ENCODE data around the gene DOCK6. TPM values are rescaled to one million over a fixed set of nuclear protein-coding genes. Genes with fewer than 3 reads are reported as not detected.

Gene DOCK6
- total RNA-seq: 17.0 and 18.4 TPM in 2 replicates

DNA sequence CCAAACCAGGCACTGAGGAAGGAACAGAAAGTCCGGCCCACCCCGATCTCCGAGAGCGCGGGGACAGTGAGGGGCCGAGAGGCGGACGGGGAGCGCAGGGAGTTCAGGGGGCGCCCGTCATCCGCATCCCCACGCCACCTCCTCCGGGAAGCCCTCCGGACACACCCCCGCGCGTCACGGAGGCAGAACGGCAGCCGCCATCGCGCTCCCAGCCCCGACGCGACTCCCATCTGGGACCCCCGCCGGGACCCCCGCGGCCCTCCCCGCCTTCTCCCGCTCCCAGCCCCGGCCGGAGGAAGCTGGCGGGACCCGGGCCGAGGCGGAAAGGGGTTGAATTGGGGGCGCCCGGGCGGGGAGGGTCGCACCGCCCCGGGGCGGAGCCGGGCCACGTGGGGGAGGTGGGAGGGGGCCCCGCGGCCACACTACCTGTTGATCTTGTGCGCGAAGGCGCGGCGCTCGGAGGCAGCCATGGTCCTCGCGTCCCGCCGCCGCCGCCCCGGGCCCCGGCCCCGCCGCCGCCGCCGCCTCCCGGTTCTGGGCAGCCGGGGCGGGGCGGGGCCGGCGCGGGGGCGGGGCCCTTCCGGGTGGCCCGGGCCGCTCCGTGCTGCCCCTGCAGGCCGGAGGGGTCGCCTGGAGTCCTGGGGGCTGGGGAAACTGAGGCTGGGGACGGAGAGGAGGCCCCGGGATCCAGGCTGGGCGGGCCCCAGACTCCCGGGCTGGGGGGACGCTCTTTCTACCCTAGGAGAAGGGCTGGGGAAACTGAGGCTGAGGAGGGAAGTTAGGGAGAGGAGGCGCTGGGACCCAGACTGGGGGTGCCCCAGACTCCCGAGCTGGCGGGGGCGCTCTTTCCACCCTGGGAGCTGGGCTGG is at the start of gene DOCK6:
Gene DOCK6, minus strand, starts transcription at position 554 of the 869 bp plus-strand sequence. Its CDS starts 84 bp downstream, at position 470.

DNA sequence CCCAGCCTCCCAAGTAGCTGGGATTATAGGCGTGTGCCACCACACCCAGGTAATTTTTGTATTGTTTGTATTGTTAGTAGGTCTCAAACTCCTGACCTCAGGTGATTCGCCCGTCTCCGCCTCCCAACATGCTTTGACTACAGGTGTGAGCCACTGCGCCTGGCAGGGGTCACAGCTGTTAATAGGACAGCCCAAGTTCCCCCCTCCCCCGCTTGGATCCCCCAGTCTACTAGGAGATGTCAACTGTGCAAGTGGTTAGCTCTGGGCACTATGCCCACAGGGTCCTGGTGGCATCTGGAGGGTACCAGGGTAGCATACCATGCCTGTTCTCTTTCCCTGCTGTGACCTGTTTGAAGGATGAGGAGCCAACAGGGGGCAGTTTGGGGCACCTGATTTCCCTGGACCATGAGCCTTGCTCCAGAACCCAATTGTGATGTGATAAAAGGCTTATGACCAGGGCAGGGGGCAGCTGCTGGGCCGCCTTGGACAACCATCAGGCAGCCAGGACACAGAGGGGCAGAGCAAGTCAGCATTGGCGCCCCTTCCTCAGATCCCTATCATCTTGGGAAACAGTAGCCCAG is 33.4 kb upstream of the DOCK6 start, which contains the start of gene TSPAN16:
Gene TSPAN16, plus strand, starts transcription at position 496 of the 581 bp plus-strand sequence. CDS start 138 bp downstream, outside the sequence.

DNA sequence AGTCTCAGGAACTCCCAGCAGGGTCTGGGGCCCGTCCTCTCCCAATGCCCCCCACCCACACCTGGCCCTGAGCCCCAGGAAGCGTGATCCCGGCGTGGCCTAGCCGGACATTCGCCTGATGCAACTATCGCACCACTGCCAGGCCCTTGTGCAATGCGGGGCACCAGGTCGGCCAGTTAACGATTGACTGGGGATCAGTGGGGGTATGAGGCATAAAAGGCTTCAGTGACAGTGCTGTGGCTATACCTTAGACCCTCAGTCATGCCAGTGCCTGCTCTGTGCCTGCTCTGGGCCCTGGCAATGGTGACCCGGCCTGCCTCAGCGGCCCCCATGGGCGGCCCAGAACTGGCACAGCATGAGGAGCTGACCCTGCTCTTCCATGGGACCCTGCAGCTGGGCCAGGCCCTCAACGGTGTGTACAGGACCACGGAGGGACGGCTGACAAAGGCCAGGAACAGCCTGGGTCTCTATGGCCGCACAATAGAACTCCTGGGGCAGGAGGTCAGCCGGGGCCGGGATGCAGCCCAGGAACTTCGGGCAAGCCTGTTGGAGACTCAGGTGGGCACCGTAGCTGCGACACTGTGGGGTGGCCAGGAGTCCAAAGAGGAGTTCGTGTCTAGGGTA is 22.8 kb downstream of the DOCK6 start, which contains the start of gene ANGPTL8:
Gene ANGPTL8, plus strand, starts transcription at position 243 of the 624 bp plus-strand sequence. Its CDS starts 19 bp downstream, at position 262.

GRCh38 chr19:11197291-11198174 is 64.8 kb downstream of the DOCK6 start, which contains the start of gene KANK2:
Gene KANK2 (minus strand): TSS chr19:11197545. CDS start chr19:11194511, 3,034 bp downstream.

GRCh38 chr19:11155373-11156120 is 106.8 kb downstream of the DOCK6 start, which contains the start of gene SPC24:
Gene SPC24 (minus strand): TSS chr19:11155782. CDS start chr19:11155776, 6 bp downstream.

Other genes starting within 250 kb of the DOCK6 start
- gene LDLR, start 173.1 kb downstream of the DOCK6 start, total RNA-seq: 295 and 333 TPM in 2 replicates
- 50.2 and 237 TPM in 2 replicates for gene SPC24, start 106.7 kb downstream of the DOCK6 start, total RNA-seq
- 403 and 554 TPM in 2 replicates for gene KANK2, start 65.0 kb downstream of the DOCK6 start, total RNA-seq
- gene ANGPTL8, start 22.9 kb downstream of the DOCK6 start, total RNA-seq: not detected in 2 replicates
- gene TSPAN16, start 33.6 kb upstream of the DOCK6 start, total RNA-seq: not detected in 2 replicates
- gene RAB3D, start 77.1 kb upstream of the DOCK6 start, total RNA-seq: 5.5 and 6.4 TPM in 2 replicates
- 64.9 and 71.7 TPM in 2 replicates for gene TMEM205, start 83.7 kb upstream of the DOCK6 start, total RNA-seq
- gene CCDC159, start 84.0 kb upstream of the DOCK6 start, total RNA-seq: 3.9 and 10.4 TPM in 2 replicates
- gene PLPPR2, start 92.9 kb upstream of the DOCK6 start, total RNA-seq: 7.9 and 11.4 TPM in 2 replicates
- gene SWSAP1, start 112.1 kb upstream of the DOCK6 start, total RNA-seq: 0.33 and 0.62 TPM in 2 replicates
- 6.7 and 8.1 TPM in 2 replicates for gene EPOR, start 121.8 kb upstream of the DOCK6 start, total RNA-seq
- 0.50 and 1.00 TPM in 2 replicates for gene RGL3, start 156.8 kb upstream of the DOCK6 start, total RNA-seq
- gene ODAD3, start 172.6 kb upstream of the DOCK6 start, total RNA-seq: 0.22 and 0.37 TPM in 2 replicates
- gene PRKCSH, start 173.1 kb upstream of the DOCK6 start, total RNA-seq: 118 and 167 TPM in 2 replicates
- gene ELAVL3, start 218.5 kb upstream of the DOCK6 start, total RNA-seq: 0.12 TPM in 1 of 2 replicates, not detected in the other
- 8.2 and 10.6 TPM in 2 replicates for gene ZNF653, start 243.3 kb upstream of the DOCK6 start, total RNA-seq